Panc1 (cell line): ENCODE measurements around the gene LINC00237. TPM values are rescaled to one million over a fixed set of nuclear protein-coding genes. Genes with fewer than 3 reads are reported as not detected.

ENCODE experiments used
- ATAC-seq: fragments of 200-7000 bp; cut with Tn5 transposase; 2 replicates; pipeline ENCODE4 v1.9.1; 2020; ENCODE audit warnings: mild to moderate bottlenecking, moderate library complexity
- BruUV-seq: library from RNA; stranded (reverse); fragments of 400-500 nt; replicated peaks from 2 replicates; lab custom pipeline; 2021; lab: Mats Ljungman, UMichigan
- CTCF ChIA-PET: fragments of 300-600 bp; sonication (Branson Sonifier 250); formaldehyde crosslinking; loops from one replicate; lab custom pipeline; 2022; ENCODE audit warnings: antibody characterized with exemption; lab: Charles Lee
- POLR2A ChIA-PET: fragments of 300-600 bp; sonication (Branson Sonifier 250); formaldehyde crosslinking; loops from one replicate; lab custom pipeline; 2022; ENCODE audit warnings: antibody characterized with exemption; lab: Charles Lee
- DNase-seq: peaks from one replicate; pipeline ENCODE4 v3.0.0-alpha.2; 2010; ENCODE audit warnings: low read depth, low spot score
- H3K27ac ChIP-seq: 2 replicates; pipeline ENCODE4 v1.5.1; 2011; ENCODE audit warnings: mild to moderate bottlenecking, low read length, inconsistent platforms
- H3K27me3 ChIP-seq: fragments of 200-500 bp; sonication (Bioruptor generic); 2 replicates; pipeline ENCODE4 v1.6.0; 2014; ENCODE audit warnings: low read length, inconsistent platforms; ENCODE audit not compliant: control insufficient read depth, insufficient read depth
- H3K36me3 ChIP-seq: fragments of 200-500 bp; sonication (Bioruptor generic); 2 replicates; pipeline ENCODE4 v1.5.1; 2014; ENCODE audit warnings: inconsistent platforms, mild to moderate bottlenecking, low read length, moderate library complexity; ENCODE audit not compliant: control insufficient read depth, insufficient read depth
- H3K4me1 ChIP-seq: 2 replicates; pipeline ENCODE4 v1.5.1; 2011; ENCODE audit warnings: inconsistent platforms, mild to moderate bottlenecking, low read length, moderate library complexity; ENCODE audit not compliant: control insufficient read depth, insufficient read depth
- H3K4me3 ChIP-seq, 2 experiments: 2 replicates each; pipeline ENCODE4 v1.5.1; 2011 to 2012; ENCODE audit warnings: low read depth in 2 of 2, low read length in 2 of 2, mild to moderate bottlenecking in 2 of 2, inconsistent platforms in 1 of 2, moderate library complexity in 1 of 2
- H3K9me3 ChIP-seq: fragments of 200-500 bp; sonication (Bioruptor generic); 2 replicates; pipeline ENCODE4 v1.5.1; 2014; ENCODE audit warnings: low read depth, mild to moderate bottlenecking, inconsistent platforms, low read length, moderate library complexity; ENCODE audit not compliant: control insufficient read depth, insufficient read depth
- POLR2AphosphoS5 ChIP-seq: IDR thresholded peaks from 2 replicates; pipeline ENCODE4 v1.6.1; 2012; ENCODE audit warnings: mild to moderate bottlenecking, low read depth, low read length, moderate library complexity
- SIN3A ChIP-seq: IDR thresholded peaks from 2 replicates; pipeline ENCODE4 v1.6.1; 2012; ENCODE audit warnings: low read depth, mild to moderate bottlenecking, low read length, moderate library complexity, borderline replicate concordance; ENCODE audit not compliant: insufficient read depth
- TCF7L2 ChIP-seq: IDR thresholded peaks from 2 replicates; pipeline ENCODE4 v1.6.1; 2011; ENCODE audit warnings: mild to moderate bottlenecking, low read depth, low read length, inconsistent platforms
- in situ Hi-C: cut with HindIII; loops from 2 replicates; pipeline ENCODE4 v1.10.0; 2016; ENCODE audit warnings: low sequenced_read_pairs, low pct_unique_long_range_greater_than_20kb
- intact Hi-C: fragments of 100-400 bp; cut with micrococcal nuclease; formaldehyde crosslinking; loops from one replicate; pipeline ENCODE4 v1.10.0; 2022; ENCODE audit not compliant: unreplicated experiment
- total RNA-seq: library from RNA; stranded (reverse); gene quantifications from one replicate; pipeline ENCODE4 v1.2.1, GENCODE V29; 2021; ENCODE audit not compliant: unreplicated experiment
- TF ChIP-seq, protein P1 (sequence below): fragments of 450-650 bp; IDR thresholded peaks from 2 replicates; pipeline ENCODE4 v1.5.1; 2017; ENCODE audit warnings: mild to moderate bottlenecking
- TF ChIP-seq, protein P2 (sequence below), 2 experiments: IDR thresholded peaks; 2 replicates each; pipeline ENCODE4 v1.6.1; 2011 to 2012; ENCODE audit warnings: low read depth in 2 of 2, control low read depth in 1 of 2, low read length in 1 of 2, mild to moderate bottlenecking in 1 of 2, moderate library complexity in 1 of 2; ENCODE audit not compliant: insufficient read depth in 1 of 2

Gene LINC00237
- total RNA-seq, 1 experiment from 2014 or later: not detected

DNA sequence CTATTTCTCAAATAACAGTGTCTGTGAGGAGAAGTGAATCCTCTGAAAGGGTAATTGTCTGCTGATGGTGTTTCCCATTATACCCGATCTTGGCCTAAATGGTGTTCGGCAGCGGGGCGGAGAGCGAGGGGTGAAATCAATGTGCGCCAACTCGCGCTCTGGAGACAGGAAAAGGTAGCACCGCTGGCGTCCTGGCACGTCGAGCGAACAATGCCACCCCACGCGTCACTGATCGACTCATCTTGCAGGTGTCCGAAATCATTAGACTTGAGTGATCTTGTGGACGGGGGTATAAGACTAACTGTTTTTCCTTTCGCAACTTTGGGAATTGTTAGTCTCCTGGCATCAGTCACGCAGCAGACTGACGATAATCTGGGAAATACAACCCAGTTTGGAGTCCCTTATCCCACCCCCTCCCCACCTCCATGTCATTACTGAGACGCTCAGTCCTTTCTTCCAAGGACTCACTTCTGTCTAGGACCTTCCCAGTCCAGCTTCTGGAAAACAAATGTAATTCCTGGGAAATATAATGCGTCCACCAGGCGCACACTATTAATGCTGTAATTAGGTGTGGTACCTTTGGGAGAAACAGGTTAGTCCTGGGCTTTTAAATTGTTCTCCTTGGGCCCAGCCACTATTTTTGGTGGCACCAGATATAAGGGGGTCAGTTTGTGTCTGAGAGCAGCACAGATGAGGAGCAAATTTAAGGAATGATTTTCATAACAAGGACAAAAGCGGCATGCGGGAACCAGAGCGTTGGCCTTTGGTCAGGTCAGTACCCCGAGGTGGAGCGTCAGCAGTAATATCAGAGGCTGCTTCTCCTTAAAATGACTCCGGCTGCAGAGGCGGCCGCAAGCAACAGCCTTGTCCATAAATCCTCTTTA, 2.3 kb downstream of the LINC00237 start:
- ATAC-seq (no peak), DNase-seq (no peak)
- ChIA-PET POLR2A (no interaction called here), CTCF (no interaction called here)
- no peaks in the 10 kb centered on the region for H3K9me3 ChIP-seq
- in situ Hi-C loops (no loop called here), intact Hi-C loops (no loop called here)
- TF ChIP-seq, protein P1, sequence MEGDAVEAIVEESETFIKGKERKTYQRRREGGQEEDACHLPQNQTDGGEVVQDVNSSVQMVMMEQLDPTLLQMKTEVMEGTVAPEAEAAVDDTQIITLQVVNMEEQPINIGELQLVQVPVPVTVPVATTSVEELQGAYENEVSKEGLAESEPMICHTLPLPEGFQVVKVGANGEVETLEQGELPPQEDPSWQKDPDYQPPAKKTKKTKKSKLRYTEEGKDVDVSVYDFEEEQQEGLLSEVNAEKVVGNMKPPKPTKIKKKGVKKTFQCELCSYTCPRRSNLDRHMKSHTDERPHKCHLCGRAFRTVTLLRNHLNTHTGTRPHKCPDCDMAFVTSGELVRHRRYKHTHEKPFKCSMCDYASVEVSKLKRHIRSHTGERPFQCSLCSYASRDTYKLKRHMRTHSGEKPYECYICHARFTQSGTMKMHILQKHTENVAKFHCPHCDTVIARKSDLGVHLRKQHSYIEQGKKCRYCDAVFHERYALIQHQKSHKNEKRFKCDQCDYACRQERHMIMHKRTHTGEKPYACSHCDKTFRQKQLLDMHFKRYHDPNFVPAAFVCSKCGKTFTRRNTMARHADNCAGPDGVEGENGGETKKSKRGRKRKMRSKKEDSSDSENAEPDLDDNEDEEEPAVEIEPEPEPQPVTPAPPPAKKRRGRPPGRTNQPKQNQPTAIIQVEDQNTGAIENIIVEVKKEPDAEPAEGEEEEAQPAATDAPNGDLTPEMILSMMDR: no peak
- TF ChIP-seq POLR2AphosphoS5 (no peak), SIN3A (no peak), TCF7L2 (no peak)
- TF ChIP-seq, protein P2, sequence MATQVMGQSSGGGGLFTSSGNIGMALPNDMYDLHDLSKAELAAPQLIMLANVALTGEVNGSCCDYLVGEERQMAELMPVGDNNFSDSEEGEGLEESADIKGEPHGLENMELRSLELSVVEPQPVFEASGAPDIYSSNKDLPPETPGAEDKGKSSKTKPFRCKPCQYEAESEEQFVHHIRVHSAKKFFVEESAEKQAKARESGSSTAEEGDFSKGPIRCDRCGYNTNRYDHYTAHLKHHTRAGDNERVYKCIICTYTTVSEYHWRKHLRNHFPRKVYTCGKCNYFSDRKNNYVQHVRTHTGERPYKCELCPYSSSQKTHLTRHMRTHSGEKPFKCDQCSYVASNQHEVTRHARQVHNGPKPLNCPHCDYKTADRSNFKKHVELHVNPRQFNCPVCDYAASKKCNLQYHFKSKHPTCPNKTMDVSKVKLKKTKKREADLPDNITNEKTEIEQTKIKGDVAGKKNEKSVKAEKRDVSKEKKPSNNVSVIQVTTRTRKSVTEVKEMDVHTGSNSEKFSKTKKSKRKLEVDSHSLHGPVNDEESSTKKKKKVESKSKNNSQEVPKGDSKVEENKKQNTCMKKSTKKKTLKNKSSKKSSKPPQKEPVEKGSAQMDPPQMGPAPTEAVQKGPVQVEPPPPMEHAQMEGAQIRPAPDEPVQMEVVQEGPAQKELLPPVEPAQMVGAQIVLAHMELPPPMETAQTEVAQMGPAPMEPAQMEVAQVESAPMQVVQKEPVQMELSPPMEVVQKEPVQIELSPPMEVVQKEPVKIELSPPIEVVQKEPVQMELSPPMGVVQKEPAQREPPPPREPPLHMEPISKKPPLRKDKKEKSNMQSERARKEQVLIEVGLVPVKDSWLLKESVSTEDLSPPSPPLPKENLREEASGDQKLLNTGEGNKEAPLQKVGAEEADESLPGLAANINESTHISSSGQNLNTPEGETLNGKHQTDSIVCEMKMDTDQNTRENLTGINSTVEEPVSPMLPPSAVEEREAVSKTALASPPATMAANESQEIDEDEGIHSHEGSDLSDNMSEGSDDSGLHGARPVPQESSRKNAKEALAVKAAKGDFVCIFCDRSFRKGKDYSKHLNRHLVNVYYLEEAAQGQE (IDR thresholded peaks at IDR 0.05; ENCODE audit: insufficient read depth in 1 of 2, low read depth in 2 of 2, low read length in 1 of 2): no peak
- BruUV-seq: no TSS peak
- H3K4me3 ChIP-seq: no peak overlapping the region
- H3K36me3 ChIP-seq: no peaks in the 10 kb centered on the region
- peaks cover 2% of the 10 kb centered on the region; the same call in 1 of the 2 replicates for H3K27me3 ChIP-seq
- H3K4me1 ChIP-seq: no peaks in the 10 kb centered on the region
- no peak overlapping the region for H3K27ac ChIP-seq

DNA sequence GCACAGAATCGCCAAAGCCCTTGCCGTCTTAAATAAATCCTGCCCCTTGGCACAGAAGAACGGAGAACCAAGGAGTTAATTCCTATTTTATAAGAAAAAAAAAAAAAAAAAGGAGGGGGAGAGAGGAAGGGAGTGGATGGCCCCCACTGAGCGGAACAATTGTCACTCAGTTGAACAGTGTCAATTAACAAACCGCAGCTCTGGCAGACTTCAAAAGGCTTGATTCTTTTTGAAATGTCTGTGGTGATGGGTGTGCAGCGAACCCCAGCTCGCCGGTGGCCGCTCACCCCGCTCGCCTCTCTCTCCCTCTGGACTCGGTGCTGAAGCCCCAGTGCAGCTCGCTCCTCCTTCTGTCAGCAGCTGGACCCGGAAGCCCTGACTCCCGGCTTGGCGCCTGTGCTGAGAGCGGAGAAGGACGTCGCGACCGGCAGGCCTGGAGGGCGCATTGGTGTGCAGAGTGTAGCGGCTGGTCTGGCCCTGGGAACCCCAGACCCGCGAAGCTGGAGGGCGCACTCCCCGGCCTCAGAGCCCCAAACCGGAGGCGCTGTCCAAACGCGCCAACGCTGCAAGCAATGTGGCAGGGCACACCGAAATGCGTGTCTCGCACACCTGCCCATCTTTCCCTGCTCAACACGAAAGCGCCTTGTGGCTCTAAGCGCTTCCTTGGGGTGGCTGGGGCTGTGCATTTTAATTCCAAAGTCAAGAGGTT, 3.4 kb downstream of the LINC00237 start:
- POLR2A ChIA-PET: no interaction called here
- Histone ChIP-seq H3K9me3 (no peaks in the 10 kb centered on the region), H3K4me3 (peak overlapping the region; percentile 19 to 33), H3K36me3 (no peaks in the 10 kb centered on the region), H3K27ac (no peak overlapping the region), H3K27me3 (peaks cover 3% of the 10 kb centered on the region; the same call in 1 of the 2 replicates), H3K4me1 (no peaks in the 10 kb centered on the region)
- intact Hi-C loops: no loop called here
- BruUV-seq: no TSS peak
- ATAC-seq (peak; percentile 80), DNase-seq (no peak)
- TF ChIP-seq, protein P2 (IDR thresholded peaks at IDR 0.05; ENCODE audit: insufficient read depth in 1 of 2, low read depth in 2 of 2, low read length in 1 of 2): peak; percentile 54 to 78; a peak in 3 of 4 replicates
- TF ChIP-seq SIN3A: no peak
- in situ Hi-C loops: no loop called here
- CTCF ChIA-PET: no interaction called here
